OCI-LY1 (cell line): Measurements from ENCODE around the gene TMEM63B.

Source experiments
- H2AFZ ChIP-seq: fragments of 200-600 bp; sonication (generic), shearing (Covaris generic); 2 replicates; pipeline ENCODE4 v1.6.0; 2014; ENCODE audit warnings: antibody characterized with exemption, mild to moderate bottlenecking, low read length
- H3F3A ChIP-seq: fragments of 200-600 bp; sonication (generic), shearing (Covaris generic); 2 replicates; pipeline ENCODE4 v1.6.0; 2014; ENCODE audit warnings: mild to moderate bottlenecking, antibody characterized with exemption, low read length, moderate library complexity; ENCODE audit not compliant: insufficient read depth
- H3K27ac ChIP-seq: fragments of 200-600 bp; sonication (generic); 2 replicates; pipeline ENCODE4 v1.5.1; 2014; ENCODE audit warnings: low read length, mixed run types, mild to moderate bottlenecking, low read depth; ENCODE audit not compliant: poor library complexity, severe bottlenecking
- H3K27me3 ChIP-seq: fragments of 200-600 bp; sonication (generic); 2 replicates; pipeline ENCODE4 v1.6.0; 2014; ENCODE audit warnings: antibody characterized with exemption, mild to moderate bottlenecking, low read length, moderate library complexity; ENCODE audit not compliant: insufficient read depth
- H3K36me3 ChIP-seq: fragments of 200-600 bp; sonication (generic); 2 replicates; pipeline ENCODE4 v1.6.1; 2014; ENCODE audit warnings: mild to moderate bottlenecking, antibody characterized with exemption, low read length, moderate library complexity, mixed read lengths; ENCODE audit not compliant: insufficient read depth
- H3K4me1 ChIP-seq: fragments of 200-600 bp; sonication (generic); 2 replicates; pipeline ENCODE4 v1.5.1; 2014; ENCODE audit warnings: mild to moderate bottlenecking, low read length, moderate library complexity; ENCODE audit not compliant: insufficient read depth, severe bottlenecking
- H3K4me2 ChIP-seq: fragments of 200-600 bp; sonication (generic), shearing (Covaris generic); 2 replicates; pipeline ENCODE4 v1.6.1; 2014; ENCODE audit warnings: low read length
- H3K4me3 ChIP-seq: fragments of 200-600 bp; sonication (generic); 2 replicates; pipeline ENCODE4 v1.5.1; 2014; ENCODE audit warnings: low read length, low read depth, mild to moderate bottlenecking, mixed read lengths; ENCODE audit not compliant: poor library complexity, severe bottlenecking
- H3K79me2 ChIP-seq: fragments of 200-600 bp; shearing (Covaris generic); 2 replicates; pipeline ENCODE4 v1.6.1; 2016; ENCODE audit warnings: mixed run types, low read length, mixed read lengths; ENCODE audit not compliant: insufficient read depth
- H3K9ac ChIP-seq: fragments of 200-600 bp; sonication (generic), shearing (Covaris generic); 2 replicates; pipeline ENCODE4 v1.6.1; 2014; ENCODE audit warnings: mild to moderate bottlenecking, low read length, mixed read lengths
- H3K9me2 ChIP-seq: fragments of 200-600 bp; sonication (generic), shearing (Covaris generic); 2 replicates; pipeline ENCODE4 v1.6.1; 2014; ENCODE audit warnings: low read depth, mild to moderate bottlenecking, low read length, mixed read lengths
- H3K9me3 ChIP-seq: fragments of 200-600 bp; shearing (Covaris generic); 2 replicates; pipeline ENCODE4 v1.6.1; 2014; ENCODE audit warnings: low read length, mixed read lengths
- H4K20me1 ChIP-seq: fragments of 200-600 bp; sonication (generic), shearing (Covaris generic); 2 replicates; pipeline ENCODE4 v1.6.0; 2016; ENCODE audit warnings: mild to moderate bottlenecking, low read length; ENCODE audit not compliant: insufficient read depth
- CTCF ChIP-seq: fragments of 200-600 bp; sonication (generic), shearing (Covaris generic); IDR thresholded peaks from 2 replicates; pipeline ENCODE4 v1.5.1; 2017; ENCODE audit warnings: mild to moderate bottlenecking, antibody characterized with exemption, low read length, moderate library complexity, mixed read lengths
- EZH2 ChIP-seq: fragments of 200-600 bp; sonication (generic), shearing (Covaris generic); IDR thresholded peaks from 2 replicates; pipeline ENCODE4 v1.8.0; 2017; ENCODE audit warnings: borderline replicate concordance, mixed run types, mild to moderate bottlenecking, antibody characterized with exemption, low read length, moderate library complexity, mixed read lengths

The TMEM63B gene

GRCh38 chr6:44189257-44189656, 61.9 kb downstream of the TMEM63B start:
- Histone ChIP-seq H3K9me3 (no peaks in the 10 kb centered on the region), H3K36me3 (no peaks in the 10 kb centered on the region), H3K4me3 (no peak overlapping the region), H3K9me2 (no peaks in the 10 kb centered on the region), H2AFZ (no peak overlapping the region), H3K4me1 (peaks cover 9% of the 10 kb centered on the region), H3K4me2 (no peak overlapping the region), H3K79me2 (no peaks in the 10 kb centered on the region), H3K27me3 (peaks cover 2% of the 10 kb centered on the region; the same call in 1 of the 2 replicates), H3K9ac (no peak overlapping the region), H4K20me1 (no peaks in the 10 kb centered on the region), H3F3A (no peaks in the 10 kb centered on the region), H3K27ac (no peak overlapping the region)
- TF ChIP-seq CTCF (no peak), EZH2 (no peak)

- Histone ChIP-seq H3K4me1 (peaks cover 9% of the 10 kb centered on the region), H3K36me3 (no peaks in the 10 kb centered on the region), H3K9me2 (no peaks in the 10 kb centered on the region), H3K4me2 (no peak overlapping the region), H2AFZ (no peak overlapping the region), H3K27me3 (no peaks in the 10 kb centered on the region), H3K4me3 (no peak overlapping the region), H4K20me1 (no peaks in the 10 kb centered on the region), H3F3A (no peaks in the 10 kb centered on the region), H3K9me3 (no peaks in the 10 kb centered on the region), H3K27ac (no peak overlapping the region), H3K79me2 (no peaks in the 10 kb centered on the region), H3K9ac (no peak overlapping the region)
- no peak for TF ChIP-seq CTCF
- TF ChIP-seq EZH2: no peak
Observed at GRCh38 chr6:44190715-44191114, 63.4 kb downstream of the TMEM63B start.

GRCh38 chr6:44192428-44193041, 65.2 kb downstream of the TMEM63B start:
- Histone ChIP-seq H3F3A (no peaks in the 10 kb centered on the region), H3K9me3 (no peaks in the 10 kb centered on the region), H3K4me1 (peaks cover 9% of the 10 kb centered on the region), H3K79me2 (no peaks in the 10 kb centered on the region), H3K4me3 (peak overlapping the region; percentile 41), H3K9ac (no peak overlapping the region; the same call in 1 of the 2 replicates), H2AFZ (peak overlapping the region; percentile 56; the same call in 1 of the 2 replicates), H3K36me3 (no peaks in the 10 kb centered on the region), H3K4me2 (peak overlapping the region; percentile 51), H3K27me3 (0 out of 2 replicates have a peak, but pooled peaks cover 4% of the 10 kb centered on the region), H3K27ac (no peak overlapping the region), H4K20me1 (no peaks in the 10 kb centered on the region), H3K9me2 (no peaks in the 10 kb centered on the region)
- TF ChIP-seq EZH2 (no peak), CTCF (no peak)
